ENCODE measurements around the gene USP22. TPM values are rescaled to one million over a fixed set of nuclear protein-coding genes. Genes with fewer than 3 reads are reported as not detected.

Gene USP22
- total RNA-seq, 1 experiment from 2014 or later: 210 TPM

GRCh38 chr17:20995873-20996723 lies 46.7 kb downstream of the USP22 start:
- Histone ChIP-seq H3K27me3 (ENCODE audit: insufficient read depth, low read length) (no peaks in the 10 kb centered on the region), H3K9me2 (ENCODE audit: insufficient read depth) (no peaks in the 10 kb centered on the region), H3K4me2 (ENCODE audit: low read length) (no peak overlapping the region), H3K9ac (ENCODE audit: low read length) (no peak overlapping the region), H4K20me1 (ENCODE audit: insufficient read depth) (no peaks in the 10 kb centered on the region), H3K36me3 (ENCODE audit: control insufficient read depth in 1 of 2, insufficient read depth in 2 of 2, low read length in 2 of 2) (peaks cover 3 to 9% of the 10 kb centered on the region in 2 experiments; a peak in 2 of 4 replicates), H3K4me1 (ENCODE audit: control insufficient read depth in 1 of 2, insufficient read depth in 2 of 2, low read length in 2 of 2) (peaks cover 6 to 9% of the 10 kb centered on the region in 2 experiments; a peak in 3 of 4 replicates), H3K79me2 (ENCODE audit: insufficient read depth, low read length) (no peaks in the 10 kb centered on the region), H3K27ac (ENCODE audit: low read depth, low read length) (no peak overlapping the region), H3K4me3 (replicated peaks in 1 of 2; ENCODE audit: low read depth in 1 of 2, low read length in 2 of 2) (no peak overlapping the region), H2AFZ (ENCODE audit: low read depth, low read length, poor library complexity, severe bottlenecking) (no peak overlapping the region), H3K9me3 (ENCODE audit: control insufficient read depth in 1 of 2, insufficient read depth in 1 of 2, low read depth in 1 of 2, low read length in 2 of 2) (no peaks in the 10 kb centered on the region)
- POLR2A ChIA-PET: no interaction called here
- TF ChIP-seq SP1 (IDR thresholded peaks at IDR 0.05; ENCODE audit: low read depth): no peak
- TF ChIP-seq ZBTB33 (IDR thresholded peaks at IDR 0.05; ENCODE audit: extremely low read depth, insufficient replicate concordance, low read length): no peak
- intact Hi-C loops (cut with micrococcal nuclease): no loop called here
- CTCF ChIA-PET: no interaction called here
- ATAC-seq: no peak
- DNase-seq (ENCODE audit: low read depth, low spot score): no peak
- RAD21 ChIA-PET (ENCODE audit: low non-redundant PET in 1 of 2, low total read pairs in 2 of 2, uncharacterized antibody in 2 of 2, unreplicated experiment in 2 of 2): no interaction called here
- no TSS peak for BruUV-seq (replicated peaks)

GRCh38 chr17:20995164-20995872 lies 47.5 kb downstream of the USP22 start:
- ChIA-PET POLR2A (no interaction called here), RAD21 (ENCODE audit: low non-redundant PET in 1 of 2, low total read pairs in 2 of 2, uncharacterized antibody in 2 of 2, unreplicated experiment in 2 of 2) (no interaction called here), CTCF (no interaction called here)
- Histone ChIP-seq H2AFZ (ENCODE audit: low read depth, low read length, poor library complexity, severe bottlenecking) (no peak overlapping the region), H3K9me3 (ENCODE audit: control insufficient read depth in 1 of 2, insufficient read depth in 1 of 2, low read depth in 1 of 2, low read length in 2 of 2) (no peaks in the 10 kb centered on the region), H3K4me3 (replicated peaks in 1 of 2; ENCODE audit: low read depth in 1 of 2, low read length in 2 of 2) (no peak overlapping the region), H3K9me2 (ENCODE audit: insufficient read depth) (no peaks in the 10 kb centered on the region), H3K4me1 (ENCODE audit: control insufficient read depth in 1 of 2, insufficient read depth in 2 of 2, low read length in 2 of 2) (peaks cover 6 to 9% of the 10 kb centered on the region in 2 experiments; a peak in 3 of 4 replicates), H3K27ac (ENCODE audit: low read depth, low read length) (no peak overlapping the region), H3K36me3 (ENCODE audit: control insufficient read depth in 1 of 2, insufficient read depth in 2 of 2, low read length in 2 of 2) (peaks cover 0 to 6% of the 10 kb centered on the region in 2 experiments; a peak in 2 of 4 replicates), H3K9ac (ENCODE audit: low read length) (no peak overlapping the region), H3K4me2 (ENCODE audit: low read length) (no peak overlapping the region), H3K79me2 (ENCODE audit: insufficient read depth, low read length) (no peaks in the 10 kb centered on the region), H4K20me1 (ENCODE audit: insufficient read depth) (no peaks in the 10 kb centered on the region), H3K27me3 (ENCODE audit: insufficient read depth, low read length) (no peaks in the 10 kb centered on the region)
- intact Hi-C loops (cut with micrococcal nuclease): no loop called here
- no TSS peak for BruUV-seq (replicated peaks)
- DNase-seq (ENCODE audit: low read depth, low spot score) (no peak), ATAC-seq (no peak)
- no peak for TF ChIP-seq SIN3A (IDR thresholded peaks at IDR 0.05; ENCODE audit: low read depth)
- TF ChIP-seq EZH2 (IDR thresholded peaks at IDR 0.05): no peak
- TF ChIP-seq ATF3 (IDR thresholded peaks at IDR 0.05): no peak
- no peak for TF ChIP-seq POLR2AphosphoS5 (IDR thresholded peaks at IDR 0.05; ENCODE audit: low read depth, low read length)
- no peak for TF ChIP-seq EGR1 (IDR thresholded peaks at IDR 0.05; ENCODE audit: low read depth)
- no peak for TF ChIP-seq YY1 (IDR thresholded peaks at IDR 0.05; ENCODE audit: extremely low read depth, insufficient replicate concordance, low read depth, low read length)
- TF ChIP-seq EZH2phosphoT487 (IDR thresholded peaks at IDR 0.05; ENCODE audit: borderline replicate concordance): no peak
- TF ChIP-seq MAX (IDR thresholded peaks at IDR 0.05): no peak
- no peak for TF ChIP-seq ELF1 (IDR thresholded peaks at IDR 0.05; ENCODE audit: borderline replicate concordance, low read depth)
- TF ChIP-seq CBX3 (IDR thresholded peaks at IDR 0.05; ENCODE audit: low read depth): no peak
- no peak for TF ChIP-seq RAD21 (IDR thresholded peaks at IDR 0.05; ENCODE audit: low read depth)
